Measurements from ENCODE around the gene UBE2N.

Gene UBE2N

DNA sequence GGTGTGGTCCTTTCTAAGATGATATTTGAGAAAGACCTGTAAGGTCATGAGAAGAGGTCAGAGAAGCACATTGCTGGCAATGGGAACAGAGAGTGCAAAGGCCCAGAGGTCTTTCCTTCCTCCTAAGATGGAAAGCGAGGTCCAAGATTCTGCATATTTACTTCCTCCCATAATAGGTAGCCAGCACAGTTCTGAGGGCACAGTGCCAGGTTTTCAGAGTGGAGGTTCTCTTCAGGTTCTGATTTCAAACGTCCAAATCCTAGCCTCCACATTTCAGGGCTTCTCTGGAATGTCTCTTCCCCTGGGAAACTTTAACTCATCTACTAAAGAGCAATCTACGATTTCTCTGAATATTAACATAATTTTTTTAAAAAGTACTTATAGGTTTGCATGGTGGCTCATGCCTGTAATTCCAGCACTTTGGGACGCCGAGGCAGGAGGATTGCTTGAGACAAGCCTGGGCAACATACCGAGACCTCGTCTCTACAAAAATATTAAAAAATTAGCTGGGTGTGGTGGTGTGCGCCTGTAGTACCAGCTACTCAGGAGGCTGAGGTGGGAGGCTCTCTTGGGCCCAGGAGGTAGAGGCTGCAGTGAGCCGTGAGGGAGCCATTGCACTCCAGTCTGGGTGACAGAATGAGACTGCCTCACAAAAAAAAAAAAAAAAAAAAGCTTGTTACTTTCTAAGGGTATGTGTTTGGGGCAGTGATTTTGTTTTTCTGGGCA lies 25.0 kb upstream of the UBE2N start:
- no peak for DNase-seq (ENCODE audit: insufficient read length, low spot score)
- no peak for FAIRE-seq
- TF ChIP-seq POLR2AphosphoS5 (IDR thresholded peaks at IDR 0.05; ENCODE audit: low read depth, low read length), result no peak
- TF ChIP-seq SPI1 (IDR thresholded peaks at IDR 0.05; ENCODE audit: low read depth, low read length), result no peak
- TF ChIP-seq PAX5 (IDR thresholded peaks at IDR 0.05; ENCODE audit: insufficient read depth, low read length, severe bottlenecking), result no peak
- no peak for TF ChIP-seq POLR2A (IDR thresholded peaks at IDR 0.05; ENCODE audit: low read depth, low read length)
- no peak for TF ChIP-seq TAF1 (IDR thresholded peaks at IDR 0.05; ENCODE audit: low read depth, low read length)
- TF ChIP-seq POU2F2 (IDR thresholded peaks at IDR 0.05; ENCODE audit: low read depth, low read length), result no peak

- TF ChIP-seq POU2F2 (IDR thresholded peaks at IDR 0.05; ENCODE audit: low read depth, low read length) (no peak), SPI1 (IDR thresholded peaks at IDR 0.05; ENCODE audit: low read depth, low read length) (no peak), PAX5 (IDR thresholded peaks at IDR 0.05; ENCODE audit: insufficient read depth, low read length, severe bottlenecking) (no peak), TAF1 (IDR thresholded peaks at IDR 0.05; ENCODE audit: low read depth, low read length) (no peak), POLR2AphosphoS5 (IDR thresholded peaks at IDR 0.05; ENCODE audit: low read depth, low read length) (no peak)
- DNase-seq (ENCODE audit: insufficient read length, low spot score) (no peak), FAIRE-seq (no peak)
Measured at GRCh38 chr12:93465841-93466240, 24.1 kb upstream of the UBE2N start.

GRCh38 chr12:93461503-93461902 lies 19.8 kb upstream of the UBE2N start:
- TF ChIP-seq POLR2A (IDR thresholded peaks at IDR 0.05; ENCODE audit: low read depth, low read length) (no peak), TAF1 (IDR thresholded peaks at IDR 0.05; ENCODE audit: low read depth, low read length) (no peak), POU2F2 (IDR thresholded peaks at IDR 0.05; ENCODE audit: low read depth, low read length) (no peak), POLR2AphosphoS5 (IDR thresholded peaks at IDR 0.05; ENCODE audit: low read depth, low read length) (no peak), PAX5 (IDR thresholded peaks at IDR 0.05; ENCODE audit: insufficient read depth, low read length, severe bottlenecking) (no peak), SPI1 (IDR thresholded peaks at IDR 0.05; ENCODE audit: low read depth, low read length) (no peak)
- DNase-seq (ENCODE audit: insufficient read length, low spot score) (no peak), FAIRE-seq (no peak)

DNA sequence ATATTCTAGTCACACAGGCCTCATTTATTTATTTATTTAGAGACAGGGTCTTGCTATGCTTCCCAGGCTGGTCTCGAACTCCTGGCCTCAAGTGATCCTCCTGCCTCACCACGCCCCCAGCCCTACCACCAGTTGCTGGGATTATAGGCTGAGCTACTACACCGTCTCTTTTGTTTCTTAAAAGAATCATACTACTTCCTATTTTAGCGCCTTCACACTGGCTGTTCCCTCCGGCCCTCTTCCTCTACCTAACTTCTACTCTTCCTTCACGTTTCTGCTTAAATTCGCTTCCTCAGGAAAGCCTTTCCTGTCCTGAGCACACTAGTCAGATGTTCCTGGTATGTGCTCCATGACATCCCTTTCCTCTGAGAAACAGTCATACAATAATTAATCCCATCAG lies 19.2 kb upstream of the UBE2N start:
- no peak for DNase-seq (ENCODE audit: insufficient read length, low spot score)
- TF ChIP-seq SPI1 (IDR thresholded peaks at IDR 0.05; ENCODE audit: low read depth, low read length), result no peak
- TF ChIP-seq PAX5 (IDR thresholded peaks at IDR 0.05; ENCODE audit: insufficient read depth, low read length, severe bottlenecking), result no peak
- no peak for TF ChIP-seq POLR2A (IDR thresholded peaks at IDR 0.05; ENCODE audit: low read depth, low read length)
- no peak for TF ChIP-seq POU2F2 (IDR thresholded peaks at IDR 0.05; ENCODE audit: low read depth, low read length)
- TF ChIP-seq POLR2AphosphoS5 (IDR thresholded peaks at IDR 0.05; ENCODE audit: low read depth, low read length), result no peak
- no peak for TF ChIP-seq TAF1 (IDR thresholded peaks at IDR 0.05; ENCODE audit: low read depth, low read length)
- no peak for FAIRE-seq

- no peak for TF ChIP-seq POLR2AphosphoS5 (IDR thresholded peaks at IDR 0.05; ENCODE audit: low read depth, low read length)
- TF ChIP-seq POU2F2 (IDR thresholded peaks at IDR 0.05; ENCODE audit: low read depth, low read length), result no peak
- no peak for TF ChIP-seq PAX5 (IDR thresholded peaks at IDR 0.05; ENCODE audit: insufficient read depth, low read length, severe bottlenecking)
- TF ChIP-seq TAF1 (IDR thresholded peaks at IDR 0.05; ENCODE audit: low read depth, low read length), result no peak
- TF ChIP-seq SPI1 (IDR thresholded peaks at IDR 0.05; ENCODE audit: low read depth, low read length), result no peak
- no peak for TF ChIP-seq POLR2A (IDR thresholded peaks at IDR 0.05; ENCODE audit: low read depth, low read length)
- DNase-seq (ENCODE audit: insufficient read length, low spot score) (no peak), FAIRE-seq (no peak)
Measured at GRCh38 chr12:93460003-93460402, 18.3 kb upstream of the UBE2N start.

- TF ChIP-seq PAX5 (IDR thresholded peaks at IDR 0.05; ENCODE audit: insufficient read depth, low read length, severe bottlenecking) (no peak), POLR2AphosphoS5 (IDR thresholded peaks at IDR 0.05; ENCODE audit: low read depth, low read length) (no peak), TAF1 (IDR thresholded peaks at IDR 0.05; ENCODE audit: low read depth, low read length) (no peak), POLR2A (IDR thresholded peaks at IDR 0.05; ENCODE audit: low read depth, low read length) (no peak)
- FAIRE-seq (no peak), DNase-seq (ENCODE audit: insufficient read length, low spot score) (no peak)
Measured at GRCh38 chr12:93459097-93459496, 17.4 kb upstream of the UBE2N start.

DNA sequence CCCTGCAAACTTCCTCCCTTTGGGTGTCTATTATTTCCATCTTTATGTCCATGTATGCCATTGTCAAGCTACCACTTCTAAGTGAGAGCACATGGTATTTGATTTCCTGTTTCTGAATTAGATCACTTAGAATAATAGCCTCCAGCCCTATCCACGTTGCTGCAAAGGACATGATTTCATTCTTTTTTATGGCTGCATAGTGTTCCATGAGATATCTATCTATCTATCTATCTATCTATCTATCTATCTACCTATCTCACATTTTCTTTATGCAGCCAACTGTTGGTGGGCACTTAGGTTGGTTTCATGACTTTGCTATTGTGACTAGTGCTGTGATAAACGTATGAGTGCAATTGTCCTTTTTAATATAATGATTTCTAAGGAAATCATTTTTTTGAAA lies 14.3 kb upstream of the UBE2N start:
- TF ChIP-seq POLR2AphosphoS5 (IDR thresholded peaks at IDR 0.05; ENCODE audit: low read depth, low read length) (no peak), POU2F2 (IDR thresholded peaks at IDR 0.05; ENCODE audit: low read depth, low read length) (no peak), TAF1 (IDR thresholded peaks at IDR 0.05; ENCODE audit: low read depth, low read length) (no peak), POLR2A (IDR thresholded peaks at IDR 0.05; ENCODE audit: low read depth, low read length) (no peak), SPI1 (IDR thresholded peaks at IDR 0.05; ENCODE audit: low read depth, low read length) (no peak), PAX5 (IDR thresholded peaks at IDR 0.05; ENCODE audit: insufficient read depth, low read length, severe bottlenecking) (no peak)
- FAIRE-seq, result no peak
- no peak for DNase-seq (ENCODE audit: insufficient read length, low spot score)

DNA sequence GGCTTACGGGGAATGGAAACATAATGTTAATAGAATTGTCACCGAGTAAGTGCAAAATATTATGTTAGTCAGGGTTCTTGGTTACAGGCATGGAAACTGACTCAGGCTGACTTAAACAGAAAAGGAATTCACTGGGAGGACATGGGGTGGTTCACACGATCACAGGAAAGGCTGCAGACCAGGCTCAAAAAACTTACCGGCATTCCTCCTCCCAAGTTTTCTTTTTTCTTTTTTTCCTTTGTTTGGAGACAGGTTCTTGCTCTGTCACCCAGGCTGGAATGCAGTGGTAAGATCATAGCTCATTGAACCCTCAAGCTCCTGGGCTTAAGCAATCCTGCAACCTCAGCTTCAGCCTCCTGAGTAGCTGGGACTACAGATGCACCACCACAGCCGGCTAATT lies 11.9 kb upstream of the UBE2N start:
- FAIRE-seq (no peak), DNase-seq (ENCODE audit: insufficient read length, low spot score) (no peak)
- TF ChIP-seq POLR2AphosphoS5 (IDR thresholded peaks at IDR 0.05; ENCODE audit: low read depth, low read length) (no peak), POLR2A (IDR thresholded peaks at IDR 0.05; ENCODE audit: low read depth, low read length) (no peak), SPI1 (IDR thresholded peaks at IDR 0.05; ENCODE audit: low read depth, low read length) (no peak), PAX5 (IDR thresholded peaks at IDR 0.05; ENCODE audit: insufficient read depth, low read length, severe bottlenecking) (no peak), TAF1 (IDR thresholded peaks at IDR 0.05; ENCODE audit: low read depth, low read length) (no peak), POU2F2 (IDR thresholded peaks at IDR 0.05; ENCODE audit: low read depth, low read length) (no peak)

GRCh38 chr12:93451423-93452158 lies 9.8 kb upstream of the UBE2N start:
- TF ChIP-seq PAX5 (IDR thresholded peaks at IDR 0.05; ENCODE audit: insufficient read depth, low read length, severe bottlenecking) (no peak), POLR2AphosphoS5 (IDR thresholded peaks at IDR 0.05; ENCODE audit: low read depth, low read length) (no peak), SPI1 (IDR thresholded peaks at IDR 0.05; ENCODE audit: low read depth, low read length) (no peak)

More at GRCh38 chr12:93451423-93452158, 9.8 kb upstream of the UBE2N start:
- no peak for FAIRE-seq
- DNase-seq (ENCODE audit: insufficient read length, low spot score), result no peak

Data from GM12891 (cell line).